ENCODE results near the gene RASEF. TPM values are rescaled to one million over a fixed set of nuclear protein-coding genes. Genes with fewer than 3 reads are reported as not detected.

RASEF gene
- total RNA-seq: 0.28 and 0.59 TPM in 2 replicates

GRCh38 chr9:83062651-83063527, at the start of gene RASEF:
TSS of gene RASEF (minus strand) at chr9:83063142. CDS start at chr9:83062867, 275 bp downstream.

Measured in smooth muscle cell of the umbilical artery (primary cell).